GM18505 (cell line): ENCODE results near the gene LMO7.

Experiments used
- ATAC-seq: cut with Tn5 transposase; IDR thresholded peaks from one replicate; pipeline ENCODE4 v1.9.1; 2021; ENCODE audit not compliant: unreplicated experiment
- POLR2A ChIP-seq: IDR thresholded peaks from 4 replicates; pipeline ENCODE4 v1.6.1; 2011; ENCODE audit warnings: borderline replicate concordance; ENCODE audit not compliant: insufficient read depth, insufficient read length; ENCODE audit errors: extremely low read depth

LMO7 gene

DNA sequence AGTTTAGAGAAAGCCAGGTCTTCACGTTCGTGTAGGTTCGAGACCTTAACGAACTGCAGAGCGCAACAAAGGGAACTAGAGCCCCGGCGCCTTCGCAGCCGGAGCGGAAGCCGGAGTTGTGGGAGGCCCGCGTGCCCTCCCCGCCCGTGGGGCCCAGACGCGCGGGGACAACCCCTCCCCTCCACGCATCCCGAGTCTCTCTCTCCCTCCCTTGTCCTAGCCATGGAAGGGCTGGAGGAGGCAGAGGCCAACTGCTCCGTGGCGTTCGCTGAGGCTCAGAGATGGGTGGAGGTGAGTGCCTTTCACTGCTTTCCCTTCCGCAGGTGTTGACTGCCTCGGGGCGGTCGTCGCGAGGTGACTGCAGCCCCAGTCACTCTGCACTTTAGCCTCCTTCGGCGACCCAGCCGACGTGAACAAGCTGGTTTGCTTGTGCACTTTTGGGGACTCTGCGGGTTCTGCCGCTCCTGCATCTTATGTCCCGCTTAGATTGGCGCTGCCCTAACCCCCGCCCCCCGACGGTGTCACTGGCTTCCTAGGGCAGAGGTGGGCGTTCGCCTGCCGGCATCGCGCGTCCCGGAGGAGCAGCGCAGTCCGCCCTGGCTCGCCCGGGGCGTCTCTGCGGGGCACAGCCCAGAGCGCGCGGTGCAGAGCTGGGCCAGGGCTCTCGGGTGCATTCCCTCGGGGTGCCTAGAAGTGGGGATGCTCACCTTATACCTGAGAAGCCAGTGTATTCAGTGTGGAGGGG lies 478 bp downstream of the LMO7 start:
- peak; percentile 54 for ATAC-seq
- no peak for TF ChIP-seq POLR2A

- ATAC-seq, result no peak
- no peak for TF ChIP-seq POLR2A
Measured at GRCh38 chr13:75637181-75637750, 1.1 kb downstream of the LMO7 start.

GRCh38 chr13:75639454-75639853 lies 3.3 kb downstream of the LMO7 start:
- ATAC-seq, result no peak
- no peak for TF ChIP-seq POLR2A

GRCh38 chr13:75641026-75641425 lies 4.9 kb downstream of the LMO7 start:
- no peak for TF ChIP-seq POLR2A
- no peak for ATAC-seq

DNA sequence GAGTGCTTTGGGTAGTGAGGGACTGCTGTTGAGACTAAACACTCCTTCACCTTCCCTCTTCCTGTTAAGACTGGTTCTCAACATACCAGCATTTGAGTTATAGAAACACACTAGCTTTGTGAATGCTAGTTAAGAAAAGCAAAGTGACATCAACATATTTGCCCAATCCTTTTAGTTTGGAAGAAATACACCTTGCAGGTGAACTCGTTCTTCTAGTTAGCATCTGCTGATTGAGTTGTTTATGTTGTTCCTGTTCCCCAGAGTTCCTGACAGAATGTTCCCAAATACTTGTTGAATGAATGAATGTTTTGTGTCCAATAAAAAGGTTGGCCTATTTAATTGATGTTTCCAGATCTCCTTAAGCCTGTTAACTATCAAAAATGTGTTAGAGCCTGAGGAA lies 7.1 kb downstream of the LMO7 start:
- ATAC-seq, result no peak
- no peak for TF ChIP-seq POLR2A

DNA sequence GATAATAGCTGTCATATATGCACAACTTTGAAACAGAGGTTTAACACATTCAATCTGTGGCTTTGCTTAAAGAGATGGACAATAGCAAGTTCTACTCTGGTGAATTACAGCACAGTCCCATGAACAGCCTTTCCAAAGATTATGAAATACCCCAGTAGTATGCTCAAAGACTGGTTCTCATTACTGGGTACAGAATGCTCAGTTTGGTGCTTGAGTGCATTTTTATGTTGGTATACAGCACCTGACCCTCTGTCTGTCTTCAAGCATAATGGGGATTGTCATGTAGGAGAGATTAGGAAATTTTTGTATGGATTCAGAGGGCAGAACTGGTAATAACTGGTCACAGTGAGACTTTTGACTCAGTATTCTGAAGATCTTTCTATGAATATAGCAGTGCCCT lies 7.6 kb downstream of the LMO7 start:
- no peak for ATAC-seq
- no peak for TF ChIP-seq POLR2A

DNA sequence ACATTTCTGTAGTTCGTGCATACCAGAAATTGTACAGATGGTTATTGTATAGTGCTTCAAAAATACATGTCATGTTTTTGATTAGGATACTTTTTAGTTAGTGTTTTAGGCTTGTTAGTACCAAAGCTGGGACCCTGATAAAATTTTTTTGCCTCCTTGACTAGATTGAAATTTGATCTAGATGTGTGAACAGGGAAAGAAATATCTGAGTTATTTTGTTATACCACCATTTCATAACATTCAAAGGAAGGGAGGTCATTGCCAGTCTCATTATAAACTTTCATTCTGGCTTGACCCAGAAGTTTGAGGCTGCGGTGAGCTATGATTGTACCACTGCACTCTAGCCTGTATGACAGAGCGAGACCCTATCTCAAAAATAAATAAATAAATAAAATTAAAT lies 9.0 kb downstream of the LMO7 start:
- no peak for ATAC-seq
- TF ChIP-seq POLR2A, result no peak

DNA sequence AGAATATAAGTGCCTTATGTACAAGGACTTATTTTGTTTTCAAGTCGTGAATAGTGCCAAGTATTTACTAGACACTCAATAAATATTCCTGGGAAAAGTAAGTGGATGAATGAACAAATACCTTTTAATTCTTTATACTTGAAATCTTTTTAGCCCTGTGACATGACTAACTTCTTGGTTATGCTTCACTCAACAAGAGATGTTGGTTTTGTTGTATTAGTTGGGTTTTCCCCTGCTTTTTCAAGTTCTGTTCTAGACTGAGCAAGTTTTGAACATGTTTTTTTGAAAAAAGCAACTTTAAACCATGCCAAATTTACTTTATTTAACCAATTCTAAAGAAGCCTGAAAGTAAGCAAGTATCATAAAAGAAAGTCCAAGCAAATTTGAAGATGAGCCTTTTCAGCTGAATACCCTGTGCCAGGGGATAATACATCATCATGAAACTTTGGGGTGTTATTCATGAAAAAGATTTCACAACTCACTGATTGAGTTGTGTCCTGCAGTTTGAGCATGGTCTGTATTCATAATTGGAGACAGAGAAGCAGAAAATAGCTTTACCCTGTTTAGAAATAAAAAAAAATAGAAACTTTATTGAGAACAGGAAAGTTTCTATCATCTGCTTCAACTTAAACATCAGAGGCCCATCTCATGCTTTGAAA lies 11.1 kb downstream of the LMO7 start:
- peak; percentile 81 for ATAC-seq

GRCh38 chr13:75648446-75648845 lies 12.3 kb downstream of the LMO7 start:
- TF ChIP-seq POLR2A, result no peak
- ATAC-seq, result no peak

More for the DNA sequence above, 11.1 kb downstream of the LMO7 start:
- no peak for TF ChIP-seq POLR2A

DNA sequence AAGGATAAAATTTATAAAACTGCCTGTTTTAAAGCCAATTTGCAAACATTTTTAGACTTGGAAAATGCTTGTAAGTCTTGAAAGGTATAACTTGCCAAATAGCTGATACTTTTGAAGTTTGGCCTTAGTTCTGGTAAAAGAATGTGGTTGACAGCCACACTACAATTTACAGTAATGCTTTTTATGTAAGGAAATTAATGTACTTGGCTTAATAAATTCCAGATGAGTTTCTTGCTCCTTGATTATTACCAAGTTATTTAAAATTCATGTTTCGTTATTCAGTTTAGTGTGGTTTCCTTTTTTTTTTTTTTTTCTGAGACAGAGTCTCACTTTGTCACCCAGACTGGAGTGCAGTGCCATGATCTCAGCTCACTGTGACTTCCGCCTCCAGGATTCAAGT lies 14.9 kb downstream of the LMO7 start:
- ATAC-seq, result no peak
- TF ChIP-seq POLR2A, result no peak

- TF ChIP-seq POLR2A, result no peak
- no peak for ATAC-seq
Measured at GRCh38 chr13:75652726-75653125, 16.6 kb downstream of the LMO7 start.

DNA sequence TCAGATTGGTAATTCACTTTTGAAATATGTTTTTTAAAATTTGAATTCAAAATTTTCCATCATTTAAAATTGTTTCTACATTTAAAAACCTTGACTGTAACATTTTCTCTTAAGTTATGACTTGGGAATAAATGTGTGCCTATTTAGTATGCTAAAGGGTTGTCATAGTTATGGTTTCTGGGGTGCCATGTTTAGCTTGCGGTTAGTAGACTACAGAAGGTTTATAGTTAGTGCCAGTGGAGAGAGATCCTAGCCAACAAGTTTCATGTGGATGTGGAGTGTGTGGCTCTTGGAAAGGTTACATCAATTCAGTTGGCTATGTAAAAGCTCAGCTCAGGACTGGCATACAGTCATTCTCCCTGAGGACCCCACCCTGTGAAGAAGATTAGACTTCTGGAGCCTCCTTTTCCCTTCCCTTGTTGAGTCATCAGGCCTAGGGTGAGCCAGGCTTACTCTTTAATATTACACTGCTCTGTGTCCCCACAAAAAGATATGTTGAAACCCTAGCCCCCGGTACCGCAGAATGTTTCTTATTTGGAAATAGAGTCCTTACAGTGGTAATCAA lies 20.4 kb downstream of the LMO7 start:
- ATAC-seq, result no peak
- TF ChIP-seq POLR2A, result no peak

DNA sequence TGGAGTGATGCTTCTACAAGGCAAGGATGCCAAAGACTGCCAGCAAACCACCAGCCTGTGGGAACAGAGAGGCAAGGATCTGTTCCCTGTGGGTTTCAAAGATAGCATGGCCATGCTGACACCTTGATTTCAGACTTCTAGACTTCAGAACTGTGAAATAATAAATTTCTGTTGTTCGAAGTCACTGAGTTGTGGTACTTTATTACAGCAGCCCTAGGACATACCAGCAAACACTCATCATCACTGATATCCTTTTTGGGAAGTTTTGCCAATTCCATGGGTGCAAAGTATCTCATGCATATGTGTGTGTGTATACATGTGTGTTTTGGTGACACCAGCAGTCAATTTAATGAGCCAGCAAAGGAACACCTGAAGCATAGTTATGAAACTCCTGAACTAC lies 21.0 kb downstream of the LMO7 start:
- TF ChIP-seq POLR2A, result no peak

GRCh38 chr13:75660694-75661093 lies 24.6 kb downstream of the LMO7 start:
- no peak for TF ChIP-seq POLR2A
- peak; percentile 58 for ATAC-seq

More for the DNA sequence above, 21.0 kb downstream of the LMO7 start:
- no peak for ATAC-seq

- TF ChIP-seq POLR2A, result no peak
- ATAC-seq, result no peak
Measured at GRCh38 chr13:75661443-75661842, 25.3 kb downstream of the LMO7 start.
